ENCODE data around the gene KCNG1. TPM values are rescaled to one million over a fixed set of nuclear protein-coding genes. Genes with fewer than 3 reads are reported as not detected.
"Not testable (repeated sequence)": the region's sequence is repeated elsewhere in the genome, so short reads cannot be mapped to it uniquely, and the experiment has no call there.

The KCNG1 gene
- total and polyA plus RNA-seq, 2 experiments from 2014 or later, result 8.1 to 26.3 TPM

DNA sequence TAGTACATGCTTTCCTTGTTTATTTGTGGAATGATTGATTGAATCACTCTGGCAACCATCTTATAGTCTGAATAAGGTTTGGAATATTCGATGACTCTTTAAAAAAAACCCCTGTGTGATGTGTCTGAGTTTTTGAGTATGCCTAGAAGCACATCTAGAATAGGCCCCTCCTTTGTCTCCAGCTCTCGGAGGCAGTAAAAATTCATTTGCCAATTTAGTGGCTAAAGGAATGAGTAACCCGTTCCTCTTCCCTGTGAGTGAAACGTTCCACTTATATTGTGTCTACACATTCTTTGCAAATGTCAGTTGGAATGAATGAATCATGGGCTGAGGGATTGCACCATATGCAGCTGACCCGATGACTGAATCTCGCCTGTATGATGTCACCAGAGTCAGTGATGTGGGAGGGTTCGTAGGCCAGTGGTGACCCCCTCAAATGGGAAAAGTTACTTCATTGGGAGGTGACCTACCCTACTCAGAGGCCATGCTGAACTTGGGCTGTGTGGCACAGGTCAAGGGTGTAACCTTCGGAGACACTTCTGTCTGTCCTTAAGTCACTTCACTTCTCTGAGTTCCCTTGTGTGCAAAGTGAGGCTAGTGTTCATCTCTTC, 42.7 kb downstream of the KCNG1 start:
- no peaks in the 10 kb centered on the region for H3K9me2 ChIP-seq (ENCODE audit: insufficient read depth)
- H4K20me1 ChIP-seq (replicated peaks; ENCODE audit: insufficient read depth), result no peaks in the 10 kb centered on the region
- Mint-ChIP-seq H3K36me3 (ENCODE audit: low read depth) (no peaks in the 10 kb centered on the region), H3K27me3 (ENCODE audit: insufficient read depth, low read depth, poor library complexity) (peaks cover 3% of the 10 kb centered on the region), H3K27ac (no peak overlapping the region), H3K9me3 (no peaks in the 10 kb centered on the region), H3K4me1 (peaks cover 4% of the 10 kb centered on the region; the same call in 1 of the 3 replicates), H3K4me3 (no peak overlapping the region)
- H3K27me3 ChIP-seq (ENCODE audit: insufficient read depth), result no peaks in the 10 kb centered on the region
- H3K4me2 ChIP-seq, result no peak overlapping the region
- H3K27ac ChIP-seq (ENCODE audit: low read depth), result no peak overlapping the region
- DNase-seq (ENCODE audit: low spot score) (no peak), ATAC-seq (no peak)
- H3K79me2 ChIP-seq (replicated peaks; ENCODE audit: insufficient read depth), result no peaks in the 10 kb centered on the region
- H2AFZ ChIP-seq, result no peak overlapping the region
- H3F3A ChIP-seq (replicated peaks; ENCODE audit: low read depth), result 0 out of 2 replicates have a peak, but pooled peaks cover 2% of the 10 kb centered on the region
- H3K36me3 ChIP-seq (ENCODE audit: insufficient read depth), result no peaks in the 10 kb centered on the region
- H3K4me3 ChIP-seq, result no peak overlapping the region
- H3K4me1 ChIP-seq (ENCODE audit: insufficient read depth), result no peaks in the 10 kb centered on the region
- TF ChIP-seq, protein P1, sequence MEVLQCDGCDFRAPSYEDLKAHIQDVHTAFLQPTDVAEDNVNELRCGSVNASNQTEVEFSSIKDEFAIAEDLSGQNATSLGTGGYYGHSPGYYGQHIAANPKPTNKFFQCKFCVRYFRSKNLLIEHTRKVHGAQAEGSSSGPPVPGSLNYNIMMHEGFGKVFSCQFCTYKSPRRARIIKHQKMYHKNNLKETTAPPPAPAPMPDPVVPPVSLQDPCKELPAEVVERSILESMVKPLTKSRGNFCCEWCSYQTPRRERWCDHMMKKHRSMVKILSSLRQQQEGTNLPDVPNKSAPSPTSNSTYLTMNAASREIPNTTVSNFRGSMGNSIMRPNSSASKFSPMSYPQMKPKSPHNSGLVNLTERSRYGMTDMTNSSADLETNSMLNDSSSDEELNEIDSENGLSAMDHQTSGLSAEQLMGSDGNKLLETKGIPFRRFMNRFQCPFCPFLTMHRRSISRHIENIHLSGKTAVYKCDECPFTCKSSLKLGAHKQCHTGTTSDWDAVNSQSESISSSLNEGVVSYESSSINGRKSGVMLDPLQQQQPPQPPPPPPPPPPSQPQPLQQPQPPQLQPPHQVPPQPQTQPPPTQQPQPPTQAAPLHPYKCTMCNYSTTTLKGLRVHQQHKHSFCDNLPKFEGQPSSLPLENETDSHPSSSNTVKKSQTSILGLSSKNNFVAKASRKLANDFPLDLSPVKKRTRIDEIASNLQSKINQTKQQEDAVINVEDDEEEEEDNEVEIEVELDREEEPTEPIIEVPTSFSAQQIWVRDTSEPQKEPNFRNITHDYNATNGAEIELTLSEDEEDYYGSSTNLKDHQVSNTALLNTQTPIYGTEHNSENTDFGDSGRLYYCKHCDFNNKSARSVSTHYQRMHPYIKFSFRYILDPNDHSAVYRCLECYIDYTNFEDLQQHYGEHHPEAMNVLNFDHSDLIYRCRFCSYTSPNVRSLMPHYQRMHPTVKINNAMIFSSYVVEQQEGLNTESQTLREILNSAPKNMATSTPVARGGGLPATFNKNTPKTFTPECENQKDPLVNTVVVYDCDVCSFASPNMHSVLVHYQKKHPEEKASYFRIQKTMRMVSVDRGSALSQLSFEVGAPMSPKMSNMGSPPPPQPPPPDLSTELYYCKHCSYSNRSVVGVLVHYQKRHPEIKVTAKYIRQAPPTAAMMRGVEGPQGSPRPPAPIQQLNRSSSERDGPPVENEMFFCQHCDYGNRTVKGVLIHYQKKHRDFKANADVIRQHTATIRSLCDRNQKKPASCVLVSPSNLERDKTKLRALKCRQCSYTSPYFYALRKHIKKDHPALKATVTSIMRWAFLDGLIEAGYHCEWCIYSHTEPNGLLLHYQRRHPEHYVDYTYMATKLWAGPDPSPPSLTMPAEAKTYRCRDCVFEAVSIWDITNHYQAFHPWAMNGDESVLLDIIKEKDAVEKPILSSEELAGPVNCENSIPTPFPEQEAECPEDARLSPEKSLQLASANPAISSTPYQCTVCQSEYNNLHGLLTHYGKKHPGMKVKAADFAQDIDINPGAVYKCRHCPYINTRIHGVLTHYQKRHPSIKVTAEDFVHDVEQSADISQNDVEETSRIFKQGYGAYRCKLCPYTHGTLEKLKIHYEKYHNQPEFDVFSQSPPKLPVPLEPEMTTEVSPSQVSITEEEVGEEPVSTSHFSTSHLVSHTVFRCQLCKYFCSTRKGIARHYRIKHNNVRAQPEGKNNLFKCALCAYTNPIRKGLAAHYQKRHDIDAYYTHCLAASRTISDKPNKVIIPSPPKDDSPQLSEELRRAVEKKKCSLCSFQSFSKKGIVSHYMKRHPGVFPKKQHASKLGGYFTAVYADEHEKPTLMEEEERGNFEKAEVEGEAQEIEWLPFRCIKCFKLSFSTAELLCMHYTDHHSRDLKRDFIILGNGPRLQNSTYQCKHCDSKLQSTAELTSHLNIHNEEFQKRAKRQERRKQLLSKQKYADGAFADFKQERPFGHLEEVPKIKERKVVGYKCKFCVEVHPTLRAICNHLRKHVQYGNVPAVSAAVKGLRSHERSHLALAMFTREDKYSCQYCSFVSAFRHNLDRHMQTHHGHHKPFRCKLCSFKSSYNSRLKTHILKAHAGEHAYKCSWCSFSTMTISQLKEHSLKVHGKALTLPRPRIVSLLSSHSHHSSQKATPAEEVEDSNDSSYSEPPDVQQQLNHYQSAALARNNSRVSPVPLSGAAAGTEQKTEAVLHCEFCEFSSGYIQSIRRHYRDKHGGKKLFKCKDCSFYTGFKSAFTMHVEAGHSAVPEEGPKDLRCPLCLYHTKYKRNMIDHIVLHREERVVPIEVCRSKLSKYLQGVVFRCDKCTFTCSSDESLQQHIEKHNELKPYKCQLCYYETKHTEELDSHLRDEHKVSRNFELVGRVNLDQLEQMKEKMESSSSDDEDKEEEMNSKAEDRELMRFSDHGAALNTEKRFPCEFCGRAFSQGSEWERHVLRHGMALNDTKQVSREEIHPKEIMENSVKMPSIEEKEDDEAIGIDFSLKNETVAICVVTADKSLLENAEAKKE (CRISPR knock-in tag; IDR thresholded peaks at IDR 0.05), result no peak
- TF ChIP-seq, protein P2, sequence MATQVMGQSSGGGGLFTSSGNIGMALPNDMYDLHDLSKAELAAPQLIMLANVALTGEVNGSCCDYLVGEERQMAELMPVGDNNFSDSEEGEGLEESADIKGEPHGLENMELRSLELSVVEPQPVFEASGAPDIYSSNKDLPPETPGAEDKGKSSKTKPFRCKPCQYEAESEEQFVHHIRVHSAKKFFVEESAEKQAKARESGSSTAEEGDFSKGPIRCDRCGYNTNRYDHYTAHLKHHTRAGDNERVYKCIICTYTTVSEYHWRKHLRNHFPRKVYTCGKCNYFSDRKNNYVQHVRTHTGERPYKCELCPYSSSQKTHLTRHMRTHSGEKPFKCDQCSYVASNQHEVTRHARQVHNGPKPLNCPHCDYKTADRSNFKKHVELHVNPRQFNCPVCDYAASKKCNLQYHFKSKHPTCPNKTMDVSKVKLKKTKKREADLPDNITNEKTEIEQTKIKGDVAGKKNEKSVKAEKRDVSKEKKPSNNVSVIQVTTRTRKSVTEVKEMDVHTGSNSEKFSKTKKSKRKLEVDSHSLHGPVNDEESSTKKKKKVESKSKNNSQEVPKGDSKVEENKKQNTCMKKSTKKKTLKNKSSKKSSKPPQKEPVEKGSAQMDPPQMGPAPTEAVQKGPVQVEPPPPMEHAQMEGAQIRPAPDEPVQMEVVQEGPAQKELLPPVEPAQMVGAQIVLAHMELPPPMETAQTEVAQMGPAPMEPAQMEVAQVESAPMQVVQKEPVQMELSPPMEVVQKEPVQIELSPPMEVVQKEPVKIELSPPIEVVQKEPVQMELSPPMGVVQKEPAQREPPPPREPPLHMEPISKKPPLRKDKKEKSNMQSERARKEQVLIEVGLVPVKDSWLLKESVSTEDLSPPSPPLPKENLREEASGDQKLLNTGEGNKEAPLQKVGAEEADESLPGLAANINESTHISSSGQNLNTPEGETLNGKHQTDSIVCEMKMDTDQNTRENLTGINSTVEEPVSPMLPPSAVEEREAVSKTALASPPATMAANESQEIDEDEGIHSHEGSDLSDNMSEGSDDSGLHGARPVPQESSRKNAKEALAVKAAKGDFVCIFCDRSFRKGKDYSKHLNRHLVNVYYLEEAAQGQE (IDR thresholded peaks at IDR 0.05; ENCODE audit: unreplicated experiment), result no peak
- TF ChIP-seq JUNB (IDR thresholded peaks at IDR 0.05; ENCODE audit: unreplicated experiment) (no peak), EZH2 (IDR thresholded peaks at IDR 0.05; ENCODE audit: low read depth, unreplicated experiment) (no peak), STAT1 (IDR thresholded peaks at IDR 0.05; ENCODE audit: unreplicated experiment) (no peak), EZH2phosphoT487 (IDR thresholded peaks at IDR 0.05; ENCODE audit: unreplicated experiment) (no peak), POLR2AphosphoS5 (IDR thresholded peaks at IDR 0.05; ENCODE audit: low read depth) (no peak), CREB1 (CRISPR knock-in tag; IDR thresholded peaks at IDR 0.05; ENCODE audit: low read depth) (no peak)

DNA sequence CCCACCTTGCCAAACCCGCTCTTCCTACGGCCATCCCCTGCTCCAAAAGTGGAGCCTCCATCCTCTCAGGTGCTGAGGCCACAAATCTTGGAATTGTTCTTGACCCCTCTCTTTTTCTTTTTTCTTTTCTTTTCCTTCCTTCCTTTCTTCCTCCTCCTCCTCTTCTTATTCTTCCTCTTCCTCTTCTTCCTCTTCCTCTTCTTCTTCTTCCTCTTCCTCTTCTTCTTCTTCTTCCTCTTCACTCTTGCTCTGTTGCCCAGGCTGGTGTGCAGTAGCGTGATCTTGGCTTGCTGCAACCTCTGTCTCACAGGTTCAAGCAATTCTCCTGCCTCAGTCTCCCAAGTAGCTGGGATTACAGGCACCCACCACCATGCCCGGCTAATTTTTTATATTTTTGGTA, 44.4 kb downstream of the KCNG1 start:
- not testable (repeated sequence) for ATAC-seq; H3K9me2 ChIP-seq (ENCODE audit: insufficient read depth); H3K27me3 ChIP-seq (ENCODE audit: insufficient read depth); H2AFZ ChIP-seq; H4K20me1 ChIP-seq (replicated peaks; ENCODE audit: insufficient read depth); H3K79me2 ChIP-seq (replicated peaks; ENCODE audit: insufficient read depth); DNase-seq (ENCODE audit: low spot score); H3K4me3 Mint-ChIP-seq; H3F3A ChIP-seq (replicated peaks; ENCODE audit: low read depth); H3K4me1 ChIP-seq (ENCODE audit: insufficient read depth); H3K4me3 ChIP-seq; H3K27me3 Mint-ChIP-seq (ENCODE audit: insufficient read depth, low read depth, poor library complexity); H3K4me2 ChIP-seq; H3K36me3 Mint-ChIP-seq (ENCODE audit: low read depth); H3K9me3 Mint-ChIP-seq; H3K27ac ChIP-seq (ENCODE audit: low read depth); H3K27ac Mint-ChIP-seq; H3K36me3 ChIP-seq (ENCODE audit: insufficient read depth); H3K4me1 Mint-ChIP-seq
